ENCODE results near the gene TTC7B. TPM values are rescaled to one million over a fixed set of nuclear protein-coding genes. Genes with fewer than 3 reads are reported as not detected.

Gene TTC7B
- total RNA-seq, 1 experiment from 2014 or later = 40.9 TPM

DNA sequence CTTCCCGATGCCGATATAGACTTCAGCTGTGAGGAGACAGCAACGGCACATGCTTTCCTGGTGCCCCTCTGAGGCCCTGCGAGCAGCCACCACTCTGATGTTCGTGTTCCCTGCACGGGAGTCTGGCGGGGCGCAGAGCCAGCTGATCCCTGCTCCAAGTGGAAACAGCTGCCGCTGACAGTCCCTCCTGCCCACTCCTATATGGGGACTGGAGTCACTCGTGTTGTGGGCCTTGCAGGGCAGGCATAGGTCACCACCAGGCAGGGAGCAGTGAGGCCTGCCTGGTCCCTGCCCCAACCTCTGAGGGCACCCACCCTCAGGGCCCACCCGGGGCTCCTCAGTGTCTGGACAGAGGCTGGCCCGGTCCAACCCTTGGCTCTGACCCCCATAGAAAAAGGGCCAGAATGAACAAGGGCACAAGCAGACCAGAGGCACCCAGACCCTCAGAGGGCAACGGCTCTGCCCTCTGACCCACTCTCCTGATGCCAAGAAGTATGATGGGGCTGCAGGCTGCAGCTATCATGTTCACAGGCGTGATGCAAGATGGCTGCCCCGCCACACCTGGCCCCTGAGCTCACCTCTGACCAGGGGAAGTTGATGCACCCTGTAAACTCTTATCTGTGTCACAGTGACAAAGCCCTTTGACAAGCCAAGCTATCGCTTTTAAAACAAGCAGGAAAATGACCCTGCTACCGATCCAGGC is 237.8 kb downstream of the TTC7B start:
- Histone ChIP-seq H3K27me3 (ENCODE audit: control insufficient read depth, insufficient read depth, low read length) (no peaks in the 10 kb centered on the region), H3K27ac (ENCODE audit: low read length) (no peak overlapping the region), H3K36me3 (ENCODE audit: control insufficient read depth, insufficient read depth, low read length) (no peaks in the 10 kb centered on the region), H3K4me3 (ENCODE audit: low read depth in 2 of 2, low read length in 2 of 2) (no peak overlapping the region), H3K9me3 (ENCODE audit: control insufficient read depth, insufficient read depth, low read depth, low read length) (no peaks in the 10 kb centered on the region), H3K4me1 (ENCODE audit: control insufficient read depth, insufficient read depth, low read length) (no peaks in the 10 kb centered on the region)
- ChIA-PET POLR2A (interaction anchor here (0.6 kb wide), 1 partner anchor 178 kb away, joined by 4 read pairs; no protein-coding TSS in a partner anchor), CTCF (no interaction called here)
- BruUV-seq (replicated peaks) = no TSS peak
- TF ChIP-seq, protein P1, sequence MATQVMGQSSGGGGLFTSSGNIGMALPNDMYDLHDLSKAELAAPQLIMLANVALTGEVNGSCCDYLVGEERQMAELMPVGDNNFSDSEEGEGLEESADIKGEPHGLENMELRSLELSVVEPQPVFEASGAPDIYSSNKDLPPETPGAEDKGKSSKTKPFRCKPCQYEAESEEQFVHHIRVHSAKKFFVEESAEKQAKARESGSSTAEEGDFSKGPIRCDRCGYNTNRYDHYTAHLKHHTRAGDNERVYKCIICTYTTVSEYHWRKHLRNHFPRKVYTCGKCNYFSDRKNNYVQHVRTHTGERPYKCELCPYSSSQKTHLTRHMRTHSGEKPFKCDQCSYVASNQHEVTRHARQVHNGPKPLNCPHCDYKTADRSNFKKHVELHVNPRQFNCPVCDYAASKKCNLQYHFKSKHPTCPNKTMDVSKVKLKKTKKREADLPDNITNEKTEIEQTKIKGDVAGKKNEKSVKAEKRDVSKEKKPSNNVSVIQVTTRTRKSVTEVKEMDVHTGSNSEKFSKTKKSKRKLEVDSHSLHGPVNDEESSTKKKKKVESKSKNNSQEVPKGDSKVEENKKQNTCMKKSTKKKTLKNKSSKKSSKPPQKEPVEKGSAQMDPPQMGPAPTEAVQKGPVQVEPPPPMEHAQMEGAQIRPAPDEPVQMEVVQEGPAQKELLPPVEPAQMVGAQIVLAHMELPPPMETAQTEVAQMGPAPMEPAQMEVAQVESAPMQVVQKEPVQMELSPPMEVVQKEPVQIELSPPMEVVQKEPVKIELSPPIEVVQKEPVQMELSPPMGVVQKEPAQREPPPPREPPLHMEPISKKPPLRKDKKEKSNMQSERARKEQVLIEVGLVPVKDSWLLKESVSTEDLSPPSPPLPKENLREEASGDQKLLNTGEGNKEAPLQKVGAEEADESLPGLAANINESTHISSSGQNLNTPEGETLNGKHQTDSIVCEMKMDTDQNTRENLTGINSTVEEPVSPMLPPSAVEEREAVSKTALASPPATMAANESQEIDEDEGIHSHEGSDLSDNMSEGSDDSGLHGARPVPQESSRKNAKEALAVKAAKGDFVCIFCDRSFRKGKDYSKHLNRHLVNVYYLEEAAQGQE (IDR thresholded peaks at IDR 0.05; ENCODE audit: insufficient read depth in 1 of 2, low read depth in 2 of 2, low read length in 1 of 2) = no peak
- TF ChIP-seq CTCF (IDR thresholded peaks at IDR 0.05) (no peak), SIN3A (IDR thresholded peaks at IDR 0.05; ENCODE audit: borderline replicate concordance, insufficient read depth, low read depth, low read length) (no peak), POLR2AphosphoS5 (IDR thresholded peaks at IDR 0.05; ENCODE audit: low read depth, low read length) (no peak), TCF7L2 (IDR thresholded peaks at IDR 0.05; ENCODE audit: low read depth, low read length) (no peak)
- in situ Hi-C loops (cut with HindIII; ENCODE audit: low pct_unique_long_range_greater_than_20kb, low sequenced_read_pairs) = no loop called here
- no peak for ATAC-seq
- DNase-seq (ENCODE audit: low read depth, low spot score) = no peak
- intact Hi-C loops (cut with micrococcal nuclease; ENCODE audit: unreplicated experiment) = no loop called here

GRCh38 chr14:90577661-90578282 is 238.5 kb downstream of the TTC7B start:
- Histone ChIP-seq H3K27ac (ENCODE audit: low read length) (no peak overlapping the region), H3K27me3 (ENCODE audit: control insufficient read depth, insufficient read depth, low read length) (no peaks in the 10 kb centered on the region), H3K9me3 (ENCODE audit: control insufficient read depth, insufficient read depth, low read depth, low read length) (no peaks in the 10 kb centered on the region), H3K36me3 (ENCODE audit: control insufficient read depth, insufficient read depth, low read length) (no peaks in the 10 kb centered on the region), H3K4me1 (ENCODE audit: control insufficient read depth, insufficient read depth, low read length) (no peaks in the 10 kb centered on the region), H3K4me3 (ENCODE audit: low read depth in 2 of 2, low read length in 2 of 2) (no peak overlapping the region)
- ATAC-seq = no peak
- in situ Hi-C loops (cut with HindIII; ENCODE audit: low pct_unique_long_range_greater_than_20kb, low sequenced_read_pairs) (no loop called here), intact Hi-C loops (cut with micrococcal nuclease; ENCODE audit: unreplicated experiment) (no loop called here)
- ChIA-PET POLR2A (no interaction called here), CTCF (no interaction called here)
- TF ChIP-seq TCF7L2 (IDR thresholded peaks at IDR 0.05; ENCODE audit: low read depth, low read length) (no peak), CTCF (IDR thresholded peaks at IDR 0.05) (no peak), SIN3A (IDR thresholded peaks at IDR 0.05; ENCODE audit: borderline replicate concordance, insufficient read depth, low read depth, low read length) (no peak), POLR2AphosphoS5 (IDR thresholded peaks at IDR 0.05; ENCODE audit: low read depth, low read length) (no peak)
- TF ChIP-seq, protein P1 (IDR thresholded peaks at IDR 0.05; ENCODE audit: insufficient read depth in 1 of 2, low read depth in 2 of 2, low read length in 1 of 2) = no peak
- no peak for DNase-seq (ENCODE audit: low read depth, low spot score)
- BruUV-seq (replicated peaks) = no TSS peak
